Measurements from ENCODE around the gene DDX49.
"Not testable (repeated sequence)": the region's sequence is repeated elsewhere in the genome, so short reads cannot be mapped to it uniquely, and the experiment has no call there.

DDX49 gene

GRCh38 chr19:18948075-18948975 lies 28.8 kb downstream of the DDX49 start:
- TF ChIP-seq POLR2A (IDR thresholded peaks at IDR 0.05; ENCODE audit: low read length) (no peak), GATA1 (IDR thresholded peaks at IDR 0.05; ENCODE audit: low read depth, low read length) (no peak)
- DNase-seq: no peak

- no peak for TF ChIP-seq POLR2A (IDR thresholded peaks at IDR 0.05; ENCODE audit: low read length)
- no peak for DNase-seq
Measured at GRCh38 chr19:18948976-18949356, 29.5 kb downstream of the DDX49 start.

- no peak for TF ChIP-seq GATA1 (IDR thresholded peaks at IDR 0.05; ENCODE audit: low read depth, low read length)
- no peak for TF ChIP-seq POLR2A (IDR thresholded peaks at IDR 0.05; ENCODE audit: low read length)
- DNase-seq: no peak
Measured at GRCh38 chr19:18949858-18950257, 30.3 kb downstream of the DDX49 start.

- TF ChIP-seq POLR2A (IDR thresholded peaks at IDR 0.05; ENCODE audit: low read length) (no peak), GATA1 (IDR thresholded peaks at IDR 0.05; ENCODE audit: low read depth, low read length) (no peak)
- DNase-seq: no peak
Measured at GRCh38 chr19:18951721-18952281, 32.3 kb downstream of the DDX49 start.

- DNase-seq: not testable (repeated sequence)
Measured at GRCh38 chr19:18952364-18953003, 33.0 kb downstream of the DDX49 start.

- no peak for DNase-seq
- TF ChIP-seq POLR2A (IDR thresholded peaks at IDR 0.05; ENCODE audit: low read length) (no peak), GATA1 (IDR thresholded peaks at IDR 0.05; ENCODE audit: low read depth, low read length) (no peak)
Measured at GRCh38 chr19:18954094-18954493, 34.6 kb downstream of the DDX49 start.

- TF ChIP-seq POLR2A (IDR thresholded peaks at IDR 0.05; ENCODE audit: low read length): no peak
- TF ChIP-seq GATA1 (IDR thresholded peaks at IDR 0.05; ENCODE audit: low read depth, low read length): no peak
Measured at GRCh38 chr19:18955042-18955441, 35.5 kb downstream of the DDX49 start.

GRCh38 chr19:18960370-18960769 lies 40.9 kb downstream of the DDX49 start:
- TF ChIP-seq POLR2A (IDR thresholded peaks at IDR 0.05; ENCODE audit: low read length) (no peak), GATA1 (IDR thresholded peaks at IDR 0.05; ENCODE audit: low read depth, low read length) (no peak)
- DNase-seq: no peak

More at GRCh38 chr19:18955042-18955441, 35.5 kb downstream of the DDX49 start:
- no peak for DNase-seq

- TF ChIP-seq POLR2A (IDR thresholded peaks at IDR 0.05; ENCODE audit: low read length) (no peak), GATA1 (IDR thresholded peaks at IDR 0.05; ENCODE audit: low read depth, low read length) (no peak)
- no peak for DNase-seq
Measured at GRCh38 chr19:18961767-18962620, 42.5 kb downstream of the DDX49 start.

- TF ChIP-seq GATA1 (IDR thresholded peaks at IDR 0.05; ENCODE audit: low read depth, low read length) (no peak), POLR2A (IDR thresholded peaks at IDR 0.05; ENCODE audit: low read length) (no peak)
- DNase-seq: no peak
Measured at GRCh38 chr19:18964121-18964520, 44.6 kb downstream of the DDX49 start.

- DNase-seq: no peak
- TF ChIP-seq GATA1 (IDR thresholded peaks at IDR 0.05; ENCODE audit: low read depth, low read length): no peak
- no peak for TF ChIP-seq POLR2A (IDR thresholded peaks at IDR 0.05; ENCODE audit: low read length)
Measured at GRCh38 chr19:18966307-18966706, 46.8 kb downstream of the DDX49 start.

- no peak for DNase-seq
- no peak for TF ChIP-seq GATA1 (IDR thresholded peaks at IDR 0.05; ENCODE audit: low read depth, low read length)
- TF ChIP-seq POLR2A (IDR thresholded peaks at IDR 0.05; ENCODE audit: low read length): no peak
Measured at GRCh38 chr19:18967358-18968146, 48.0 kb downstream of the DDX49 start.

Data from erythroblast (primary cell).